HepG2 (cell line): ENCODE data around the gene NODAL. TPM values are rescaled to one million over a fixed set of nuclear protein-coding genes. Genes with fewer than 3 reads are reported as not detected.

Experiments
- ATAC-seq: fragments of 200-7000 bp; cut with Tn5 transposase; 3 replicates; pipeline ENCODE4 v1.9.1; 2020; ENCODE audit warnings: mild to moderate bottlenecking, moderate library complexity
- BruUV-seq: library from RNA; stranded (reverse); fragments of 400-500 nt; replicated peaks from 2 replicates; lab custom pipeline; 2021; lab: Mats Ljungman, UMichigan
- CTCF ChIA-PET: fragments of 300-600 bp; formaldehyde crosslinking; extraction: SDS; loops from one replicate; lab custom pipeline; 2021; ENCODE audit warnings: low total read pairs, inconsistent platforms, low intra/inter-chr PET ratio; lab: Yijun Ruan, JAX
- POLR2A ChIA-PET: fragments of 350-600 bp; sonication (Branson Sonifier 250); formaldehyde crosslinking; loops from one replicate; lab custom pipeline; 2020; ENCODE audit warnings: antibody characterized with exemption, inconsistent platforms; lab: Yijun Ruan, JAX
- DNase-seq: peaks from one replicate; pipeline ENCODE4 v3.0.0-alpha.2; 2015; ENCODE audit warnings: low spot score
- FAIRE-seq: peaks from 3 replicates; lab custom pipeline; 2011; peaks lifted over from hg19 to GRCh38; lab: Jason Lieb, UNC
- H2AFZ ChIP-seq: one replicate; pipeline ENCODE4 v1.6.1; 2011; ENCODE audit warnings: low read length, inconsistent platforms
- H3K27ac ChIP-seq: fragments of 300-600 bp; 3 replicates; pipeline ENCODE4 v1.8.0; 2011; ENCODE audit warnings: mixed run types, mild to moderate bottlenecking, mixed read lengths, low read length, inconsistent platforms; ENCODE audit not compliant: insufficient read depth; ENCODE audit errors: extremely low read length
- H3K27me3 ChIP-seq, 2 experiments: fragments of 200-600 bp in 1 of 2; 2 replicates in 1 of 2; 3 replicates in 1 of 2; pipeline versions ENCODE4 v1.6.0 to v1.8.0; 2011; ENCODE audit warnings: low read length in 2 of 2, mild to moderate bottlenecking in 2 of 2, moderate library complexity in 2 of 2, inconsistent platforms in 1 of 2; ENCODE audit not compliant: insufficient read depth in 2 of 2, control insufficient read depth in 1 of 2
- H3K36me3 ChIP-seq, 2 experiments: fragments of 200-600 bp in 1 of 2; replicated peaks in 1 of 2; 2 replicates in 1 of 2; 3 replicates in 1 of 2; pipeline versions ENCODE4 v1.5.1 to v1.8.0; 2011; ENCODE audit warnings: low read length in 2 of 2, inconsistent platforms in 1 of 2; ENCODE audit not compliant: insufficient read depth in 2 of 2, control insufficient read depth in 1 of 2
- H3K4me1 ChIP-seq: 2 replicates; pipeline ENCODE4 v1.5.1; 2012; ENCODE audit warnings: low read length, inconsistent platforms; ENCODE audit not compliant: insufficient read depth
- H3K4me2 ChIP-seq: 2 replicates; pipeline ENCODE4 v1.6.0; 2011; ENCODE audit warnings: low read depth, low read length, inconsistent platforms
- H3K4me3 ChIP-seq, 3 experiments: fragments of 200-600 bp in 1 of 3; sonication (generic), shearing (Covaris generic) in 1 of 3; replicated peaks in 1 of 3; 2 replicates each; pipeline ENCODE4 v1.5.1; 2011 to 2016; ENCODE audit warnings: low read length in 3 of 3, inconsistent platforms in 2 of 3, low read depth in 2 of 3, mild to moderate bottlenecking in 2 of 3, control low read depth in 1 of 3, mixed read lengths in 1 of 3; ENCODE audit not compliant: insufficient read depth in 1 of 3
- H3K79me2 ChIP-seq: one replicate; pipeline ENCODE4 v1.6.1; 2011; ENCODE audit warnings: low read length, inconsistent platforms; ENCODE audit not compliant: insufficient read depth
- H3K9ac ChIP-seq: 2 replicates; pipeline ENCODE4 v1.6.0; 2011; ENCODE audit warnings: mild to moderate bottlenecking, low read depth, low read length, inconsistent platforms; ENCODE audit not compliant: insufficient read depth
- H3K9me3 ChIP-seq: 2 replicates; pipeline ENCODE4 v1.5.1; 2012; ENCODE audit warnings: mild to moderate bottlenecking, low read length
- H4K20me1 ChIP-seq: 2 replicates; pipeline ENCODE4 v1.6.0; 2011; ENCODE audit warnings: inconsistent platforms, mild to moderate bottlenecking, low read length, moderate library complexity; ENCODE audit not compliant: insufficient read depth
- ATF2 ChIP-seq: sonication (generic); formaldehyde crosslinking; IDR thresholded peaks from 2 replicates; pipeline ENCODE4 v1.4.0; 2020; ENCODE audit warnings: missing genetic modification reagents
- NCOA1 ChIP-seq: sonication (generic); formaldehyde crosslinking; IDR thresholded peaks from 2 replicates; pipeline ENCODE4 v1.9.0; 2021; ENCODE audit warnings: missing genetic modification reagents
- POLR2A ChIP-seq, 2 experiments: IDR thresholded peaks; 2 replicates each; pipeline ENCODE4 v1.6.1; 2011; ENCODE audit warnings: low read depth in 2 of 2, low read length in 2 of 2, mild to moderate bottlenecking in 1 of 2, moderate library complexity in 1 of 2; ENCODE audit not compliant: insufficient read depth in 1 of 2
- ZBTB10 ChIP-seq: sonication (generic); formaldehyde crosslinking; IDR thresholded peaks from 2 replicates; pipeline ENCODE4 v1.4.0; 2020; ENCODE audit warnings: missing genetic modification reagents, borderline replicate concordance
- ZNF670 ChIP-seq: sonication (generic); formaldehyde crosslinking; IDR thresholded peaks from 2 replicates; pipeline ENCODE4 v1.8.0; 2022; ENCODE audit warnings: mild to moderate bottlenecking, missing genetic modification reagents, borderline replicate concordance
- ZNF761 ChIP-seq: sonication (generic); formaldehyde crosslinking; conservative IDR thresholded peaks from 2 replicates; pipeline ENCODE4 v1.4.0; 2020; ENCODE audit warnings: mild to moderate bottlenecking, missing genetic modification reagents
- ZNF784 ChIP-seq: sonication (generic); formaldehyde crosslinking; IDR thresholded peaks from 2 replicates; pipeline ENCODE4 v1.5.1; 2020; ENCODE audit warnings: missing genetic modification reagents, mild to moderate bottlenecking, borderline replicate concordance
- ZNF800 ChIP-seq: sonication (generic); formaldehyde crosslinking; IDR thresholded peaks from 2 replicates; pipeline ENCODE4 v1.4.0; 2020; ENCODE audit warnings: missing genetic modification reagents
- WGBS: methylation state at CpG from one replicate; pipeline ENCODE4 v1.1.6; 2017; ENCODE audit warnings: low lambda C conversion rate; 5-methylcytosine and 5-hydroxymethylcytosine counted together
- in situ Hi-C: cut with HindIII; loops from 2 replicates; pipeline ENCODE4 v1.10.0; 2017; ENCODE audit warnings: low pct_unique_long_range_greater_than_20kb; ENCODE audit not compliant: extremely low pct_ligation_motif_present
- intact Hi-C: fragments of 100-400 bp; cut with micrococcal nuclease; formaldehyde crosslinking; loops from one replicate; pipeline ENCODE4 v1.10.0; 2022; ENCODE audit not compliant: unreplicated experiment
- polyA plus RNA-seq, 8 experiments: library from polyadenylated mRNA; depleted of rRNA in 3 of 8; stranded (reverse) in 7 of 8; unstranded in 1 of 8; fragments of >200 nt; fragmentation: Illumina TruSeq in 4 of 8; extraction: Trizol in 4 of 8; gene quantifications; 2 replicates each; pipeline versions ENCODE4 v1.2.1 to v1.2.3, GENCODE V29; 2011 to 2016; ENCODE audit warnings: low read depth in 4 of 8, missing spikeins in 1 of 8, mixed read lengths in 1 of 8; ENCODE audit not compliant: insufficient read depth in 1 of 8
- total RNA-seq, 5 experiments: library from RNA; depleted of rRNA; stranded (reverse); fragments of >200 nt; fragmentation: Illumina TruSeq; extraction: Trizol; gene quantifications; 2 replicates each; pipeline ENCODE4 v1.2.3, GENCODE V29; 2016; ENCODE audit warnings: low read depth in 1 of 5

The NODAL gene
- total and polyA plus RNA-seq, 2 of the 13 experiments (the other 11 are each of a cell fraction or from before 2014, with no cell fraction given) = not detected

- TF ChIP-seq ZBTB10 = no peak
- no peak for TF ChIP-seq ZNF761
- 0 out of 2 replicates have a peak, but pooled peaks have one; percentile 0 for TF ChIP-seq ZNF800
- TF ChIP-seq ATF2 = 0 out of 2 replicates have a peak, but pooled peaks have one; percentile 45
- TF ChIP-seq NCOA1 (CRISPR knock-in tag) = 0 out of 2 replicates have a peak, but pooled peaks have one; percentile 9
- peak; percentile 55; the same call in 1 of the 2 replicates for TF ChIP-seq ZNF670 (CRISPR knock-in tag)
These were observed 37.9 kb downstream of the NODAL start (continued) for GRCh38 chr10:70403483-70404035.

- WGBS = 68% methylated on average over 3 of the region's 3 CpGs
- intact Hi-C loops = no loop called here
- no peak overlapping the region for H2AFZ ChIP-seq
- ATAC-seq (no peak), FAIRE-seq (no peak), DNase-seq (no peak)
- H3K4me2 ChIP-seq = no peak overlapping the region
- no peaks in the 10 kb centered on the region for H3K27me3 ChIP-seq
- no peak overlapping the region for H3K9ac ChIP-seq
- ChIA-PET CTCF (no interaction called here), POLR2A (no interaction called here)
- peaks cover 22% of the 10 kb centered on the region for H3K4me1 ChIP-seq
- H3K79me2 ChIP-seq = no peaks in the 10 kb centered on the region
- no peak overlapping the region for H3K4me3 ChIP-seq
- TF ChIP-seq POLR2A (IDR thresholded peaks at IDR 0.05; ENCODE audit: insufficient read depth in 1 of 2, low read depth in 2 of 2, low read length in 2 of 2) (no peak), ZNF784 (no peak)
- no TSS peak for BruUV-seq
- H3K36me3 ChIP-seq = no peaks in the 10 kb centered on the region
- no peak overlapping the region for H3K27ac ChIP-seq
- no peaks in the 10 kb centered on the region for H3K9me3 ChIP-seq
- H4K20me1 ChIP-seq = no peaks in the 10 kb centered on the region
- in situ Hi-C loops = no loop called here
These were observed 42.3 kb downstream of the NODAL start for GRCh38 chr10:70399177-70399576.
